Measurements from ENCODE around the gene CAMK2G.
"Not testable (repeated sequence)": the region's sequence is repeated elsewhere in the genome, so short reads cannot be mapped to it uniquely, and the experiment has no call there.

Gene CAMK2G

DNA sequence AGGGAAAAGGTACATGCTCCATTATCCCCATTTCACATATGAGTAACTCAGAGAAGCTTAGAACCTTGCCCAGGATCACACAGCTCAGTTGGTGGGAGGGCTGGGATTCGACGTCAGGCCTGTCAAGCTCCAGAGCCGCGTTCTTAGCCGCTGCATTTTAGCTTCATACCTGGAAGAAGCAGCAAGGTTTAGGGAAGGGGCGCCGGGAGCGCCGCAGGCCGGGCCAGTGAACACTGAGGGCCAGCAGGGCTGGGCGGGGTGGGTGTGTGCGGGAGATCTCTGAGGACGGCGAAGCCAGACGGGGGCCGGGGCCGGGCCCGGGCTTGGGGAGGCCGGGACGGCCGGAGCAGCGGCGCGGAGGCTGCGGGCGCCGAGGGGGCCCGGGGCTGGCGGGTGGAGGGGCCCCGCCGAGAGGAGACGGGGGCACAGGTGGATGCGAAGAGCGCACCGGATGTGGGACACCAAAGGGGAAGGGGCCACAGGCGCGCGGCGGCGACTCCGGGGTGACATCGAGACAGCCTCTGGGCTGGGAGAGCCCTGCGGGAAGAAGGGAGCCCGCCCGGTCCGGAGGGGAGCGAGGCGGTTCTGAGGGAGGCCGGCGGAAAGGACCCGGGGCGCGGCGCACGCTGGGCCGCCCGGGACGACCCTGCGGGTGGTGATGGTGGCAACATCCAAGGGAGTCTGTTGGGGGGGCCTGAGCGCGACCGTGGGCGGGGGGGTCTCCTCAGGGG lies 63.5 kb downstream of the CAMK2G start:
- DNase-seq (ENCODE audit: low read depth): peak; percentile 15

DNA sequence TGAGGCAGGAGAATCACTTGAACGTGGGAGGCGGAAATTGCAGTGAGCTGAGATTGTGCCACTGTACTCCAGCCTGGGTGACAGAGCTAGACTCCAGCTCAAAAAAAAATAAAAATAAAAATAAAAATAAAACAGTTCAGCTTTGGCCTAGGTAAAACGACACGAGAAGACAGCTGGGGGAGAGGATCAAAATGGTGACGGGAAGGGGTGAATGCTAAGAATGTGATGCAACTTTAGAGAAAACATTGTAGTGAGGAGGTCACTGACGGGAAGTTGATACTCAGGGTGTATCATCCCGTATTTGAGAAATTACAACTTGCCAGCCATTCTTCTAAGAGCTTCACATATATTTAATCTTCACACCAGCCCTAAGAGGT lies 64.0 kb downstream of the CAMK2G start:
- no peak for DNase-seq (ENCODE audit: low read depth)

DNA sequence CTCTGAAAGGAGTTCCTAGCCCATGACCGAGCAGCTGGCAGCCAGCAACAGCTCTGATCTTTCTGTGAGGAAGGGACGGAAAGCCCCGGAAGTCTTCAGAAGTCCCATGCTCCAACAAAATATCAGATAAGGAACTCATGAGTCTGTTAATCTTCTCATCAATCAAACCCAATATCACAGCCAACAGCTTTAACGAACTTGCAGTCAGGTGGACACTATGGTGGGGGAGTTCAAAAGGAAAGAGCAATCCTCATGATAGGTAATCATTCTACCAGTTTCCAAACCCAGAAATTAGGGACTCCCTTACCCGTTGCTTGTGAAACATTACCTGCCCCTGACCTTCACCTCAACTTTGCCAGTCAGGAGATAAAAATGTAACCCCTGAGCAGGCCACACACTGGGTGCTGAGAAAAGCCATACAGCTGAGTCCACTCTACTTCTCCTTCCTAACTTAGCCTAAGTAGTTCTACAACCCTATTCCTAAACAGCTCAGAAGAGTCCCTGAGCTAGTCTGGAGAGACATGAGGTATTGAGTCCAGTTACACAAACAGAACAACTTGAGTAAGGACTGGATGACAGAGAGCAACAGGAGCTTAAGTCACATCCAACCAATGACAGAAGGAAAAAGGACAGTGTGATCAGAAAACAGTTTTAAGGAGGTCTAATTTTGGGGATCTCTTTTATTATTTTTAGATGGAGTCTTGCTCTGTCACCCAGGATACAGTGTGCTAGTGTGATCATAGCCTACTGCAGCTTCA lies 65.1 kb downstream of the CAMK2G start:
- DNase-seq (ENCODE audit: low read depth): no peak

DNA sequence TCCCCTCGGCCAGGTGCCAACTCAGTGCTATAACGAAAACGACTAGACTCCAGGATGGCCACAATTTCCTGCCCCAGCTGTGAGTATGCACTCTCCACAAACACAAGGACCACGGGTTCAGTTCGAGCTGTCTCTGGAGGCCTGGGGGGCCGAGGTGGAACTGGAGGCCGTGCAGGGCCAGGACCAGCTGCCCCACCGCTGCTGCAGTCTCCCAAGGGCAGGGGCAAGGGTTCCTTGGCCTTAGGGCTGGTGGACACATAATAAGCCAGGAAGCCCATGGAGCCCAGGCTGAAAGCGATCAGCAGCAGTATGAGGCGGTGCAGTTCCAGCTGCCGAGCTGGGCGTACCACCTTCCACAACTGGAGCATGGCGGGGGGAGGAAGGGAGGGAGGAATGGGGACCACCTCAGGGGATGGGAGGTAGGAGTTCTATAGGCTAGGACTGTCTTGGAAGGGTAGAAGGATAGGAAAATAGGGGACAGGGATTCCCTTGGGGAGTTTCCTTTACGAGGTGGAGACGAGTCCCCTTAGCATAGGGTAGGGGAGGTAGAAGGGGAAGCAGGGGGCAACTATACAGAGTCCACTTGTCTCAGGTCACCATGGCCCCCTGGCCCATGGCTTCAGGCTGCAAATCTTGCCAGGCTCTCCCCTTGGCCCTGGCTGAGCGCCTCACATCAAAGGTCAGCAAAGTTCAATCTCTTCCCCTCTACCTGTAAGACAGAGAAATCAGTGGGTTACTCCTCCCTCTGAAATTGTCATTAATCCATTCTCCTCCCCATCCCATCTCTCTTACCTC lies 66.1 kb downstream of the CAMK2G start:
- no peak for DNase-seq (ENCODE audit: low read depth)

DNA sequence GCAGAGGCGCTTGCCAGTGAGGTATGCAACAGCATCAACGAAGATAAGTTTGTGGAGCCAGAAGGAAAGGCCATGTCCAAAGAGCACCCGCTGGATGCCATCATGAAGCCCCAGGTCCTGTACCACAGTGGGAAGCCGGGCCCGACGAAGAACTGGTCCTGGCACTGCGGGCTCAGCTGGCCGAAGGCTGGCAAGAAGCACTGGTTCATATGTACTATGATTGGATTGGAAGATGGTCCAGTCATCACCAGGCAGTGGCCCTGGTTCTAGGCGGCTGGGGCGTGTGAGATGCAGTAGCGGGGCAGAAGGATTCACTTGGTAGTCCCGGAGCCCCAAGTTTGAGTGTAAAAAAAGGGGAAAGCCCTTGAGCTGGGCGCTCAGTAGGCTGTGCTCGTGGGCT lies 66.9 kb downstream of the CAMK2G start:
- no peak for DNase-seq (ENCODE audit: low read depth)

DNA sequence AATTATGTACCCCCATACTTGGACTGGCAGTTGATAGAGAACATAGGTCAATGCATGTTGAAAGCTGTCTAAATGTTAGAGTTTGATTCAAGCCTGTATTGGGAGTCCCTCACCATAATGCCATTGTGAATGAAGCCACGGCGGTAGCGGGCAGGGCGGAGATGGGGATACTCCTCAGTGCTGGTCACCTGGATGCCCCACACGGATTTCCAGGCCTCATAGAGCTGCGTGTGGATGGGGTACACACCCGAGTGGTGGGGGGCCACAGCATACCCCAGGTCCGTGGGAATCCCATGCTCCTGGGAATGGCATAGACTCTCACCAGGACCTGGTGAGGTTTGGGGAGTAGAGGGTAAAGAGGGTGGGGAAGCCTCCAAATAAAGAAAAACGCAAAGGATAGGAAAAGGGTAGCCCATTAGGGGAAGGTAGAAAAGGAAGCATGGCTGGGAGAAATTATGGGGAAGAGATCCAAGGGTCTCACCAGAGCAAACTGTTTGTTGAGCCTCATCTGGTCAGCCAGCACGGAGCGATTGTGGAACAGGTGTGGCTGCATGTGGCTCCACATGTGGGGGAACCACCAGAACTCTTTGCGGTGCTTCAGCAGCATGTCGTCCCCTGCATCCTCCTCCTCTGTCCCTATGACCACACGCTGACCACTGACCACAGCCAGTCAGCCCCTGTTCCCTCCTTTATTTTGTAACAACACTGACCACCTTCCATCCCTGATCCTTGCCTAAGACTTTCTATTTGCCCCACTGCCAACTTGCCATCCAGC lies 68.0 kb downstream of the CAMK2G start:
- no peak for DNase-seq (ENCODE audit: low read depth)

DNA sequence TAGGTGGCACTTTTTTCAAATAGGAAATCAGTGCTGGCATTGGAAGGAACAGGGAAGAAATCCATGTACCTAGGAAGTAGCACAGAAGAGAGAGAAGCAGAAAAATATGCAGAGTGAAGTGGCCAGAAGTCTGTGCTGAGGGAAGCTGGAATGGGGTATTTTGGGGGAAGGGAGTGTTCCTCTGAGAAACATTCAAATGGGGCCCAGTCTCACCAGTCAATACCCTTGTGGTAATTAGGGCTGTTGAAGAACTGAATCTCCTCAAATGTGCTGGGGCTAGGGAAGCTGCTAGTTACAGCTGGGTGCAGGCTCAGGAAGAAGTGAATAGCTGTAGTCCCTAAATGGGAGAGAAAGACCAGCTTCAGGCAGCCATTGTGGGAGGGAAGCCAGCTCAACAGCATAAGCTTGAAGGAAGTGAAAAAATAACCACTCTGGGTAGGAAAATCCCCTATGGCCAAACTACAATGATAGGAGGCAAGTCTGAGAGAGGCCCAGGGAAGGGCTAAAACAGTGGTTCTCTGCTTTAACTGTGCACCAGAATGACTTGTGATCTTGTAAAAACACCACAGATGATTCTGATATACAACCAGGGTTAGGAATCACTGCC lies 70.6 kb downstream of the CAMK2G start:
- no peak for DNase-seq (ENCODE audit: low read depth)

DNA sequence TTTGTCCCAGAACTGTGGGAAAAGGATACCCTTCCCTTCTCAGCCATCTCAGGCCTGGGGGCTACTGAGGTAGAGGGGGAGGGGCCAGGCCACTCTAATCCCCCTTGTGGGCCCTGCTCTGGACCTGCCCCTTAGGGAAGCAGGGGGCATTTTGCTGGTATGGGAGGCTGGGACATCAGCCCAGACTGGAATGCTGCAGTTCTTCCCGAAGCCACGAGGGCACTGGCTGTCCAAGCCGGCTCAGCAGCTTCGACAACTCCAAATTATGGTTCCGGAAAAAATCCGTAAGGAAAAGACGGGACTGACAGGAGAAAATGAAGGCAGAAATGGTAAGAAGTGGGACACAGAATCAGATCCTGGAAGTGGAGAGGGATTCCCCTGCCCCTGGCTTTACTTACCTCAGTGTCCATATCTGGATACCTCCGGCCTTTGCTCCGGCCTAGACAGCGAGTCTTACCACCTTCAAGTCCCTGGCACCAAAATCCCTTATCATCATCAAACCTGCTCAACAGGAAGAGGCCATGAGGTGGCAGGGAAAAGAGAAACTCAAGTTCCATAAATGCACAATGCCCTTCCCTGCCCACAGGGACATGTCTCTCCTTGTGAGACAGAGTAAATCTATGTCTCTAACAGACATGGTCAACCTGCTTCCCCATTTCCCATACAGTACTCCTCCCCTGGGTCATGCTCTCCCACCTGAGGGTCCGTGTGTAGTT lies 71.9 kb downstream of the CAMK2G start:
- no peak for DNase-seq (ENCODE audit: low read depth)

DNA sequence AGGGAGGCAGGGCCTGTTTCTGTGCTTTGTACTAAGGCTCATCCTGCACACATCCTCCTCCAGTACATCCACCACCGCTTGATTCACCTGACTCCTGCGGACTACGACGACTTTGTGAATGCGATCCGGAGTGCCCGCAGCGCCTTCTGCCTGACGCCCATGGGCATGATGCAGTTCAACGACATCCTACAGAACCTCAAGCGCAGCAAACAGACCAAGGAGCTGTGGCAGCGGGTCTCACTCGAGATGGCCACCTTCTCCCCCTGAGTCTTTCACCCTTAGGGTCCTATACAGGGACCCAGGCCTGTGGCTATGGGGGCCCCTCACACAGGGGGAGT lies 73.1 kb downstream of the CAMK2G start:
- no peak for DNase-seq (ENCODE audit: low read depth)

DNA sequence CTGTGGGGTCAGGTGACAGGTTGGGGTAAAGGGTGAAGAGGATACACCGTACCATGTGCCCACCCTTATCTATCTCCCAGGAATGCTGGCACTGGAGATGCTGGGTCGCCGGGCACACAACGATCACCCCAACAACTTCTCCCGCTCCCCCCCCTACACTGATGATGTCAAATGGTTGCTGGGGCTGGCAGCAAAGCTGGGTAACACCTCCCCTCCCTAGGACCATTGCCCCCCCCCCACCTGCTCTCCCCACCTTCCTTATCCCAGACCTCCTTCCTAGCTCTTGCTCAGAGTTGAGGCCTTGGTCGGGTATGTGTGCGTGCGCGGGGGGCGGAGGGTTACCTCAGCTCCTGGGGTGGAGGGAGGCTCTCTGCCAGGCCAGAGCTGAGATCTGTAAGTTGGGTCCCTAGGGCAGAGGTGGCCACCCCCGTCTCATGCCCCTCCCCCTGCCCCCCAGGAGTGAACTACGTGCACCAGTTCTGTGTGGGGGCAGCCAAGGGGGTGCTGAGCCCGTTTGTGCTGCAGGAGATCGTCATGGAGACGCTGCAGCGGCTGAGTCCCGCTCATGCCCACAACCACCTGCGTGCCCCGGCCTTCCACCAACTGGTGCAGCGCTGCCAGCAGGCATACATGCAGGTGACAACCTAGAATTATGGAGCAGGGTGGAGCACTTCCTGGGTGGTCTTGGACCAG lies 73.6 kb downstream of the CAMK2G start:
- DNase-seq (ENCODE audit: low read depth): no peak

DNA sequence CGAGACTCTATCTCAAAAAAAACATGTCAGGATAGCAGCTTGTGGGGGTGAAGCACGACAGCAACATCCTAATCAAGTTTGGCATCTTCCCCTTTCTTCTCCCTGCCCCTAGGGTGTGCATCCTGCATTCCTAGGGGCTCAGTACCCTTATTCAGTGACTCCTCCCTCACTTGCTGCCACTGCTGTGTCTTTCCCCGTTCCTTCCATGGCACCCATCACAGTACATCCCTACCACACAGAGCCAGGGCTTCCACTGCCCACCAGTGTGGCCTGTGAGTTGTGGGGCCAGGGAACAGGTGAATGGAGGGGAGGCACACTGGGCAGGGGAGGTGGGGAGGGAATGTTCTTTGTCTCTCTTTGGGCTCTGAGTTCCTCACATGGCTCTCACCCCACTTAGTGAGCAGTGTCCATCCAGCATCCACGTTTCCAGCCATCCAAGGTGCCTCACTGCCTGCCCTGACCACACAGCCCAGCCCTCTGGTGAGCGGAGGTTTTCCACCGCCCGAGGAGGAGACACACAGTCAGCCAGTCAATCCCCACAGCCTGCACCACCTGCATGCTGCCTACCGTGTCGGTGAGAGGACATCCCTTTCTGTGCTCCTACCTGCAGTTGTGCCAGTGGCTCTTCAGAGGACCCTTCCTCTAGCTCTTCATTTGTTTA lies 74.3 kb downstream of the CAMK2G start:
- DNase-seq (ENCODE audit: low read depth): no peak

DNA sequence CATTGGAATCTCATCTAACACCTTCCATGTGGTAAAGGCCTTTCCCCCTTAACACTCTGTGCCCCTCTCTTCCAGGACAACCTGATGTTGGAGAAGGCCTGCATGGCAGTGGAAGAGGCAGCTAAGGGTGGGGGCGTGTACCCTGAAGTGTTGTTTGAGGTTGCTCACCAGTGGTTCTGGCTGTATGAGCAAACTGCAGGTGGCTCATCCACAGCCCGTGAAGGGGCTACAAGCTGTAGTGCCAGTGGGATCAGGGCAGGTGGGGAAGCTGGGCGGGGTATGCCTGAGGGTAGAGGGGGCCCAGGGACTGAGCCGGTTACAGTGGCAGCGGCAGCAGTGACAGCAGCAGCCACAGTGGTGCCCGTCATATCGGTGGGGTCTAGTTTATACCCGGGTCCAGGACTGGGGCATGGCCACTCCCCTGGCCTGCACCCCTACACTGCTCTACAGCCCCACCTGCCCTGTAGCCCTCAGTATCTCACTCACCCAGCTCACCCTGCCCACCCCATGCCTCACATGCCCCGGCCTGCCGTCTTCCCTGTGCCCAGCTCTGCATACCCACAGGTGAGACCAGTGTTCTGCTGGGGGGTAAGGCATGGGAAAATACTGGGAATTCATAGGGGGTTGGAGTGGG lies 75.3 kb downstream of the CAMK2G start:
- no peak for DNase-seq (ENCODE audit: low read depth)

DNA sequence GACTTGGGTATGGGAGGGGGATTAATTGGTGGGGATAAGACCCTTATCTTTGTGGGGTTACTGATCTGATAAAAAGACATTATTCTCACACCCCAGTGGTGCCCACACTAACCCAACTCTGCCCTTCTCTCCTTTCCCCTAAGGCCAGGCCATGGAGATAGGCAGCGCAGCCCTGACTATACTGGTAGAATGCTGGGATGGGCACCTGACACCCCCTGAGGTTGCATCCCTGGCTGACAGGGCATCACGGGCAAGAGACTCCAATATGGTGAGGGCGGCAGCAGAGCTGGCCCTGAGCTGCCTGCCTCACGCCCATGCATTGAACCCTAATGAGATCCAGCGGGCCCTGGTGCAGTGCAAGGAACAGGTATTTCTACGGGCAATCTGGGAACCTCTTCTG lies 76.3 kb downstream of the CAMK2G start:
- no peak for DNase-seq (ENCODE audit: low read depth)

DNA sequence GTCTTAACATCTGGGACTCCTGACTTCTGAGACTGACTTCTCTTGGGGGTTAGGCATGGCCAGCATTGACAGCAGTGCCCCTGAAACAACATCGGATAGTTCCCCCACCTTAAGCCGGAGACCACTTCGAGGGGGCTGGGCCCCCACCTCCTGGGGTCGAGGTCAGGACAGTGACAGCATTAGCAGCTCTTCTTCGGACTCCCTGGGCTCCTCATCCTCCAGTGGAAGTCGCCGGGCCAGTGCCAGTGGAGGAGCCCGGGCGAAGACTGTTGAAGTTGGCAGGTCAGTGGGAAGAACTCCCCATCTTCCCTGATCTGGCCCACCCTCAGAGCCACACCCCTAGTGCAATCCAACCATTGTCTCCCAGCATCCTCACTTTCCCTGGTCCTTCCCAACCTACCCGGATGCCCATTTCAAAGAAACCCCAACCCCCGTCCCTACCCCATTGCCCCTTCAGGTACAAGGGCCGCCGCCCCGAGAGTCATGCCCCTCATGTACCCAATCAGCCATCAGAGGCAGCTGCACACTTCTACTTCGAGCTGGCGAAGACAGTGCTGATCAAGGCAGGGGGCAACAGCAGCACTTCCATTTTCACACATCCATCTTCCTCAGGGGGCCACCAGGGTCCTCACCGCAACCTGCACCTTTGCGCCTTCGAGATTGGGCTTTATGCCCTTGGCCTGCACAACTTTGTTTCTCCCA lies 76.9 kb downstream of the CAMK2G start:
- no peak for DNase-seq (ENCODE audit: low read depth)

DNA sequence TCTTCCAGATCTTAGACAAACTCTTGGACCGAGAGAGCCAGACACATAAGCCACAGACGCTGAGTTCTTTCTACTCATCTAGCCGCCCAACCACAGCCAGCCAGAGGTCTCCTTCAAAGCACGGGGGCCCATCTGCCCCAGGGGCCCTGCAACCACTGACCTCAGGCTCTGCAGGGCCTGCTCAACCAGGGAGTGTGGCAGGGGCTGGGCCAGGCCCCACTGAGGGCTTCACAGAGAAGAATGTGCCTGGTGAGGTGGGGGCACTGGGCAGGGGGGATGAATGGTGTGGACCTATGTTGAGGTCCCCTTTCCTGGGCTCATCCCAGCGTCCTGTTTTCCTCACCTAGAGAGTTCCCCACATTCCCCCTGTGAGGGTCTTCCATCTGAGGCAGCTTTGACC lies 77.6 kb downstream of the CAMK2G start:
- DNase-seq (ENCODE audit: low read depth): no peak

DNA sequence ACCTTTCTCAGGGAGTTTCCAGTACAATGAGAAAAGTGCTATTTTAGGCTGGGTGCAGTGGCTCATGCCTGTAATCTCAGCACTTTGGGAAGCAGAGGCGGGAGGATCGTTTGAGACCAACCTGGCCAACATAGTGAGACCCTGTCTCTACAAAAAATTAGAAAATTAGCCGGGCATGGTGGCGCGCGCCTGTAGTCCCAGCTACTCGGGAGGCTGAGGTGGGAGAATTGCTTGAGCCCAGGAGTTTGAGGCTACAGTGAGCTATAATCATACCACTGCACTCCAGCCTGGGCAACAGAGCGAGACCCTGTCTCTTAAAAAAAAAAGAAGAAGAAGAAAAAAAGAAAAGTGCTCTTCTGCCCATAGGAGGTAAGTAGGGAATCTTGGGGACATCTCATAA lies 78.3 kb downstream of the CAMK2G start:
- DNase-seq (ENCODE audit: low read depth): not testable (repeated sequence)

DNA sequence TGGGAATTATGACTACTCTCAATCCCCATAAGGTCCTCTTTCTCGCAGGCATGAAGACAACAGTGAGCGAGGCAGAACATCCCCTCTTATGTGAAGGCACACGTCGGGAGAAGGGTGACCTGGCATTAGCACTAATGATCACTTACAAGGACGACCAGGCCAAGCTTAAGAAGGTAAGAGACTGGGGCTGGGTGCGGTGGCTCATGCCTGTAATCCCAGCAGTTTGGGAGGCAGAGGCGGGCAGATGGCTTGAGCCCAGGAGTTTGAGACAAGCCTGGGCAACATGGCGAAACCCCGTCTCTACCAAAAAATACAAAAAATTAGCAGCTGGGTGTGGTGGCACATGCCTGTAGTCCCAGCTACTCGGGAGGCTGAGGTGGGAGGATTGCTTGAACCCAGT lies 78.9 kb downstream of the CAMK2G start:
- not testable (repeated sequence) for DNase-seq (ENCODE audit: low read depth)

DNA sequence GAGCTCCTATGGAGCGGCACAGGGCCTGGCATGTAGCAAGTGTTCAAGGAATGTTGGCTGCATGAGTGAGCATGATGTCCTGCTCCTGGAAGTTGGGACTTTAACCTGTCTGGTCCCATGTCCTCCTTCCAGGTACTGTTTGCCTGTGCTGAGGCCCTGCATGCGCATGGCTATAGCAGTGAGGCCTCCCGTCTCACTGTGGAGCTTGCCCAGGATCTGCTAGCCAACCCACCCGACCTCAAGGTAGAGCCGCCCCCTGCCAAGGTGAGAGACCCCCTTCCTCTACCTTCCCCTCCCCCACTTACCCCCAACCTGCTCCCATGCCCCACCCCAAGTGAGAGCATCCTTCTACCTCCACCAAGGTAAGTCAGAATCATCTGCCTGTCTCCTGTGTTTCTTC lies 80.9 kb downstream of the CAMK2G start:
- DNase-seq (ENCODE audit: low read depth): no peak

DNA sequence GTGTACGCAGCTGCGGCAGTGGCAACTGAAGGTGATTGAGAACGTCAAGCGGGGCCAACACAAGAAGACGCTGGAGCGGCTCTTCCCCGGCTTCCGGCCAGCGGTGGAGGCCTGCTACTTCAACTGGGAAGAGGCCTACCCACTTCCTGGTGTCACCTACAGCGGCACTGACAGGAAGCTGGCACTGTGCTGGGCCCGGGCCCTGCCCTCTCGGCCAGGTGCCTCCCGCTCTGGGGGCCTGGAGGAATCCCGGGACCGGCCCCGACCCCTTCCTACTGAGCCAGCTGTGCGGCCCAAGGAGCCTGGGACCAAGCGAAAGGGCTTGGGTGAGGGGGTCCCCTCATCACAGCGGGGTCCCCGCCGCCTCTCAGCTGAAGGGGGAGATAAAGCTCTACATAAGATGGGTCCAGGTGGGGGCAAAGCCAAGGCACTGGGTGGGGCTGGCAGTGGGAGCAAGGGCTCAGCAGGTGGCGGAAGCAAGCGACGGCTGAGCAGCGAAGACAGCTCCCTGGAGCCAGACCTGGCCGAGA lies 82.4 kb downstream of the CAMK2G start:
- DNase-seq (ENCODE audit: low read depth): no peak
